ENCODE data around the gene AP1AR. TPM values are rescaled to one million over a fixed set of nuclear protein-coding genes. Genes with fewer than 3 reads are reported as not detected.

The AP1AR gene
- total RNA-seq, 2 donors from 2014 or later = 9.1 to 12.5 TPM

GRCh38 chr4:112185334-112185733 is 46.3 kb upstream of the AP1AR start:
- H3K4me1 ChIP-seq = no peaks in the 10 kb centered on the region
- 81 to 100% methylated on average over 2 of the region's 2 CpGs for WGBS, 2 donors
- no peak overlapping the region for H3K27ac ChIP-seq
- no peak for DNase-seq
- no peaks in the 10 kb centered on the region for H3K36me3 ChIP-seq (replicated peaks in 1 of 2; ENCODE audit: insufficient read depth in 1 of 2, low read depth in 2 of 2)
- TF ChIP-seq CTCF (IDR thresholded peaks at IDR 0.05) (no peak), POLR2A (IDR thresholded peaks at IDR 0.05) (no peak)
- ATAC-seq = no peak
- intact Hi-C loops (cut with DNase I) = no loop called here
- H3K4me3 ChIP-seq = no peak overlapping the region
- no peaks in the 10 kb centered on the region for H3K27me3 ChIP-seq
- H3K9me3 ChIP-seq = no peaks in the 10 kb centered on the region

- Histone ChIP-seq H3K27me3 (no peaks in the 10 kb centered on the region), H3K27ac (no peak overlapping the region), H3K4me3 (no peak overlapping the region), H3K9me3 (no peaks in the 10 kb centered on the region), H3K4me1 (no peaks in the 10 kb centered on the region), H3K36me3 (replicated peaks in 1 of 2; ENCODE audit: insufficient read depth in 1 of 2, low read depth in 2 of 2) (no peaks in the 10 kb centered on the region)
- intact Hi-C loops (cut with DNase I) = no loop called here
- TF ChIP-seq POLR2A (IDR thresholded peaks at IDR 0.05) = no peak
- TF ChIP-seq CTCF (IDR thresholded peaks at IDR 0.05) = no peak
- DNase-seq (no peak), ATAC-seq (no peak)
- 65 to 79% methylated on average over 8 of the region's 8 CpGs for WGBS, 2 donors
Measured at GRCh38 chr4:112185740-112186670, 45.6 kb upstream of the AP1AR start.

GRCh38 chr4:112189754-112190153 is 41.8 kb upstream of the AP1AR start:
- H3K4me1 ChIP-seq = no peaks in the 10 kb centered on the region
- intact Hi-C loops (cut with DNase I) = no loop called here
- WGBS, 2 donors = 55 to 58% methylated on average over 2 of the region's 2 CpGs
- DNase-seq (no peak), ATAC-seq (no peak)
- H3K36me3 ChIP-seq (replicated peaks in 1 of 2; ENCODE audit: insufficient read depth in 1 of 2, low read depth in 2 of 2) = no peaks in the 10 kb centered on the region
- H3K27ac ChIP-seq = no peak overlapping the region
- TF ChIP-seq POLR2A (IDR thresholded peaks at IDR 0.05) = no peak
- peak in 1 of 7 experiments; percentile 6 for TF ChIP-seq CTCF (IDR thresholded peaks at IDR 0.05)
- no peak overlapping the region for H3K4me3 ChIP-seq
- H3K27me3 ChIP-seq = no peaks in the 10 kb centered on the region
- H3K9me3 ChIP-seq = no peaks in the 10 kb centered on the region

- intact Hi-C loops (cut with DNase I) = no loop called here
- DNase-seq (no peak), ATAC-seq (no peak)
- TF ChIP-seq CTCF (IDR thresholded peaks at IDR 0.05) (no peak), POLR2A (IDR thresholded peaks at IDR 0.05) (no peak)
- Histone ChIP-seq H3K9me3 (no peaks in the 10 kb centered on the region), H3K27me3 (no peaks in the 10 kb centered on the region), H3K27ac (no peak overlapping the region), H3K4me1 (no peaks in the 10 kb centered on the region), H3K4me3 (no peak overlapping the region), H3K36me3 (replicated peaks in 1 of 2; ENCODE audit: insufficient read depth in 1 of 2, low read depth in 2 of 2) (no peaks in the 10 kb centered on the region)
- WGBS, 2 donors = 91 to 92% methylated on average over 8 of the region's 8 CpGs
Measured at GRCh38 chr4:112190684-112191083, 40.9 kb upstream of the AP1AR start.

- H3K27me3 ChIP-seq = no peaks in the 10 kb centered on the region
- DNase-seq = no peak
- 47 to 78% methylated on average over 1 of the region's 1 CpG for WGBS, 2 donors
- no peak for ATAC-seq
- H3K4me3 ChIP-seq = no peak overlapping the region
- intact Hi-C loops (cut with DNase I) = no loop called here
- H3K27ac ChIP-seq = no peak overlapping the region
- H3K36me3 ChIP-seq (replicated peaks in 1 of 2; ENCODE audit: insufficient read depth in 1 of 2, low read depth in 2 of 2) = no peaks in the 10 kb centered on the region
- no peak for TF ChIP-seq POLR2A (IDR thresholded peaks at IDR 0.05)
- no peak for TF ChIP-seq CTCF (IDR thresholded peaks at IDR 0.05)
- no peaks in the 10 kb centered on the region for H3K9me3 ChIP-seq
- no peaks in the 10 kb centered on the region for H3K4me1 ChIP-seq
Measured at GRCh38 chr4:112196461-112196860, 35.1 kb upstream of the AP1AR start.

All from body of pancreas (tissue), 4 donors.